ENCODE data around the gene MRPL28.
"Not testable (repeated sequence)": the region's sequence is repeated elsewhere in the genome, so short reads cannot be mapped to it uniquely, and the experiment has no call there.

The MRPL28 gene

DNA sequence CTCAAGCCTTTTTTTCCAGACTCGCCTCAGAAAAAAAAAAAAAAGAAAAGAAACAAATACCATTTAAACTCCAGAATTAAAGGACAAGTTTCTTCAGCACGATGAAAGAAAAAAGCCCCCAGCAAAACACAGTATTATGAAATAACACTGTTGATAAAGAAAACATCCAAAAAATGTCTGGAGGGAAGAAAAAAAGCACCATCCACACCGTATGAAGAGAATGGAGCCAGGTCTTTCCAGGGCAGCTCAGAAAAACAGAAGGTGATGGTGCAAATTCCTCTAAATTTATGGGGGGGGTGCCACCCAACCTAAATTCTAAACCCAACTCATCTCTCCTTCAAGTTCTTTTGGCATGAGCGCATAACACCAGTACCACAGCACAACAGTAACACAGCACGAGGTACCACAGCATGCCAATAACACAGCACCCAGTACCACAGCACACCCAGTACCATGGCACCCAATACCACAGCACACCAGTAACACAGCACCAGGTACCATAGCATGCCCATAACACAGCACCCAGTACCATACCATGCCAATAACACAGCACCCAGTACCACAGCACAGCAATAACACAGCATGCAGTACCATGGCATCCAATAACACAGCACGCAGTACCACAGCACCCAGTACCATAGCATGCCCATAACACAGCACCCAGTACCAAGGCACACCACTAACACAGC is 36.8 kb downstream of the MRPL28 start:
- H3K27ac ChIP-seq: no peak overlapping the region
- no peak for TF ChIP-seq ZFX (IDR thresholded peaks at IDR 0.05)
- TF ChIP-seq CTCF (conservative IDR thresholded peaks at IDR 0.05): no peak

DNA sequence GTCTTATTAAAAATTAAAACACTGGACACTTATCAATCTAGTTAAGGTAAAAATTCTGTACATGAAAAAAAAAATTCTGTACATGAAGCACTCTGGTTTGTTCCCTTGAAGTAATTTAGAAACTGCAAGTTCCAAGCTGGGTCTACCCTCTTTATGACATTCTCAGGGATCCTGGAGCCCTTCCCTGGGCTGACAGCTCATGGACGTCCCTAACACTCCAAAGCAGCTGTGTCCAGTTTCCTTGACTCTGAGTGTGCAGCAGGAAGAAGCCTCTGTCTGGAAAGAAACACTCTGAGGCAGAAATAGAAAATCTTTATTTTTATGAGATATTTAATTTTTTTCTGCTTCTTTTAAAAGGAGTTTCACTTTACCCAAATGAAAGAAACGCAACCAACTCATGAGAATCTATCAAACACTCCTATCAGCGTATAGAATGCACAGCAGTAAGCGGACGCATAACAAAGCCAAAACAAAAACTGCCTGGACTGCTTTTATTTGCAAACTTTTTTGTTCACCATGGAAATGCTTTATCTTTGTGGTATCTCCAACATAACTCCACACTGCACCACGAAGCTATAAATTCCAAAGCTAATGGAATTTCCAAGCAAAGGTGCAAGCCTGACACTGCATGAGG is 39.0 kb downstream of the MRPL28 start:
- H3K27ac ChIP-seq: not testable (repeated sequence)

GRCh38 chr16:330741-331140 is 39.6 kb downstream of the MRPL28 start:
- TF ChIP-seq ZFX (IDR thresholded peaks at IDR 0.05) (no peak), CTCF (conservative IDR thresholded peaks at IDR 0.05) (no peak)
- no peak overlapping the region for H3K27ac ChIP-seq

- no peak for TF ChIP-seq ZFX (IDR thresholded peaks at IDR 0.05)
- no peak for TF ChIP-seq CTCF (conservative IDR thresholded peaks at IDR 0.05)
- no peak overlapping the region for H3K27ac ChIP-seq
Observed at GRCh38 chr16:325375-326145, 44.8 kb downstream of the MRPL28 start.

GRCh38 chr16:324451-325334 is 45.6 kb downstream of the MRPL28 start:
- TF ChIP-seq CTCF (conservative IDR thresholded peaks at IDR 0.05) (no peak), ZFX (IDR thresholded peaks at IDR 0.05) (no peak)

GRCh38 chr16:324201-324450 is 46.2 kb downstream of the MRPL28 start:
- TF ChIP-seq CTCF (conservative IDR thresholded peaks at IDR 0.05) (no peak), ZFX (IDR thresholded peaks at IDR 0.05) (no peak)

More at GRCh38 chr16:324451-325334, 45.6 kb downstream of the MRPL28 start:
- no peak overlapping the region for H3K27ac ChIP-seq

GRCh38 chr16:322476-323143 is 47.7 kb downstream of the MRPL28 start:
- H3K27ac ChIP-seq: no peak overlapping the region
- no peak for TF ChIP-seq CTCF (conservative IDR thresholded peaks at IDR 0.05)
- TF ChIP-seq ZFX (IDR thresholded peaks at IDR 0.05): no peak

More at GRCh38 chr16:324201-324450, 46.2 kb downstream of the MRPL28 start:
- no peak overlapping the region for H3K27ac ChIP-seq
